ENCODE measurements around the gene G6PC1. TPM values are rescaled to one million over a fixed set of nuclear protein-coding genes. Genes with fewer than 3 reads are reported as not detected.

G6PC1 gene
- total and polyA plus RNA-seq, 2 of the 13 experiments (the other 11 are each of a cell fraction or from before 2014, with no cell fraction given), result 1.7 to 37.9 TPM

DNA sequence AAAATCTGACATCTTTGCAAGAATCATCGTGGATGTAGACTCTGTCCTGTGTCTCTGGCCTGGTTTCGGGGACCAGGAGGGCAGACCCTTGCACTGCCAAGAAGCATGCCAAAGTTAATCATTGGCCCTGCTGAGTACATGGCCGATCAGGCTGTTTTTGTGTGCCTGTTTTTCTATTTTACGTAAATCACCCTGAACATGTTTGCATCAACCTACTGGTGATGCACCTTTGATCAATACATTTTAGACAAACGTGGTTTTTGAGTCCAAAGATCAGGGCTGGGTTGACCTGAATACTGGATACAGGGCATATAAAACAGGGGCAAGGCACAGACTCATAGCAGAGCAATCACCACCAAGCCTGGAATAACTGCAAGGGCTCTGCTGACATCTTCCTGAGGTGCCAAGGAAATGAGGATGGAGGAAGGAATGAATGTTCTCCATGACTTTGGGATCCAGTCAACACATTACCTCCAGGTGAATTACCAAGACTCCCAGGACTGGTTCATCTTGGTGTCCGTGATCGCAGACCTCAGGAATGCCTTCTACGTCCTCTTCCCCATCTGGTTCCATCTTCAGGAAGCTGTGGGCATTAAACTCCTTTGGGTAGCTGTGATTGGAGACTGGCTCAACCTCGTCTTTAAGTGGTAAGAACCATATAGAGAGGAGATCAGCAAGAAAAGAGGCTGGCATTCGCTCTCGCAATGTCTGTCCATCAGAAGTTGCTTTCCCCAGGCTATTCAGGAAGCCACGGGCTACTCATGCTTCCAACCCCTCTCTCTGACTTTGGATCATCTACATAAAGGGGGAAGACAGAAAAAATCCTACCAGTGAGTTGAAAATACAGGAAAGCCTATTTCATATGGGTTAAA is at the start of gene G6PC1 (continued):
- TF ChIP-seq FOXA1 (IDR thresholded peaks at IDR 0.05) (no peak), FOXA1 (CRISPR knock-in tag; IDR thresholded peaks at IDR 0.05) (no peak), KAT8 (CRISPR knock-in tag; IDR thresholded peaks at IDR 0.05) (peak; percentile 73), PHF8 (CRISPR knock-in tag; IDR thresholded peaks at IDR 0.05) (0 out of 2 replicates have a peak, but pooled peaks have one; percentile 16), SIN3B (IDR thresholded peaks at IDR 0.05; ENCODE audit: low read length) (peak; percentile 64; the same call in 1 of the 2 replicates), ZNF10 (CRISPR knock-in tag; IDR thresholded peaks at IDR 0.05; ENCODE audit: borderline replicate concordance, low read depth) (no peak), ZKSCAN1 (IDR thresholded peaks at IDR 0.05; ENCODE audit: low read length) (peak; percentile 49; the same call in 1 of the 2 replicates), NONO (IDR thresholded peaks at IDR 0.05) (no peak), NONO (CRISPR knock-in tag; conservative IDR thresholded peaks at IDR 0.05) (0 out of 2 replicates have a peak, but pooled peaks have one; percentile 25), ZNF572 (CRISPR knock-in tag; IDR thresholded peaks at IDR 0.05) (peak; percentile 63; the same call in 1 of the 2 replicates), IRF1 (CRISPR knock-in tag; IDR thresholded peaks at IDR 0.05; ENCODE audit: low read depth) (no peak; the same call in 1 of the 2 replicates), SAP130 (CRISPR knock-in tag; IDR thresholded peaks at IDR 0.05; ENCODE audit: low read depth) (peak; percentile 93), ZNF44 (CRISPR knock-in tag; IDR thresholded peaks at IDR 0.05) (no peak), CTCF (CRISPR knock-in tag; IDR thresholded peaks at IDR 0.05) (peak; percentile 19; the same call in 1 of the 2 replicates), ARNTL (CRISPR knock-in tag; IDR thresholded peaks at IDR 0.05) (peak; percentile 92), ZBTB46 (CRISPR knock-in tag; IDR thresholded peaks at IDR 0.05; ENCODE audit: borderline replicate concordance) (no peak), HOXA5 (CRISPR knock-in tag; IDR thresholded peaks at IDR 0.05) (peak; percentile 87), BRCA1 (CRISPR knock-in tag; IDR thresholded peaks at IDR 0.05) (0 out of 2 replicates have a peak, but pooled peaks have one; percentile 80)
- TF ChIP-seq, protein P1, sequence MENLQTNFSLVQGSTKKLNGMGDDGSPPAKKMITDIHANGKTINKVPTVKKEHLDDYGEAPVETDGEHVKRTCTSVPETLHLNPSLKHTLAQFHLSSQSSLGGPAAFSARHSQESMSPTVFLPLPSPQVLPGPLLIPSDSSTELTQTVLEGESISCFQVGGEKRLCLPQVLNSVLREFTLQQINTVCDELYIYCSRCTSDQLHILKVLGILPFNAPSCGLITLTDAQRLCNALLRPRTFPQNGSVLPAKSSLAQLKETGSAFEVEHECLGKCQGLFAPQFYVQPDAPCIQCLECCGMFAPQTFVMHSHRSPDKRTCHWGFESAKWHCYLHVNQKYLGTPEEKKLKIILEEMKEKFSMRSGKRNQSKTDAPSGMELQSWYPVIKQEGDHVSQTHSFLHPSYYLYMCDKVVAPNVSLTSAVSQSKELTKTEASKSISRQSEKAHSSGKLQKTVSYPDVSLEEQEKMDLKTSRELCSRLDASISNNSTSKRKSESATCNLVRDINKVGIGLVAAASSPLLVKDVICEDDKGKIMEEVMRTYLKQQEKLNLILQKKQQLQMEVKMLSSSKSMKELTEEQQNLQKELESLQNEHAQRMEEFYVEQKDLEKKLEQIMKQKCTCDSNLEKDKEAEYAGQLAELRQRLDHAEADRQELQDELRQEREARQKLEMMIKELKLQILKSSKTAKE (CRISPR knock-in tag; IDR thresholded peaks at IDR 0.05; ENCODE audit: borderline replicate concordance), result peak; percentile 73; the same call in 1 of the 2 replicates
- TF ChIP-seq, protein P2, sequence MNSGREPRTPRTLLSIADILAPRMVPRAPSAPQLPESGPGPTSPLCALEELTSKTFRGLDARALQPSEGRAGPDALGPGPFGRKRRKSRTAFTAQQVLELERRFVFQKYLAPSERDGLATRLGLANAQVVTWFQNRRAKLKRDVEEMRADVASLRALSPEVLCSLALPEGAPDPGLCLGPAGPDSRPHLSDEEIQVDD (CRISPR knock-in tag; IDR thresholded peaks at IDR 0.05; ENCODE audit: borderline replicate concordance), result no peak
- TF ChIP-seq, protein P3, sequence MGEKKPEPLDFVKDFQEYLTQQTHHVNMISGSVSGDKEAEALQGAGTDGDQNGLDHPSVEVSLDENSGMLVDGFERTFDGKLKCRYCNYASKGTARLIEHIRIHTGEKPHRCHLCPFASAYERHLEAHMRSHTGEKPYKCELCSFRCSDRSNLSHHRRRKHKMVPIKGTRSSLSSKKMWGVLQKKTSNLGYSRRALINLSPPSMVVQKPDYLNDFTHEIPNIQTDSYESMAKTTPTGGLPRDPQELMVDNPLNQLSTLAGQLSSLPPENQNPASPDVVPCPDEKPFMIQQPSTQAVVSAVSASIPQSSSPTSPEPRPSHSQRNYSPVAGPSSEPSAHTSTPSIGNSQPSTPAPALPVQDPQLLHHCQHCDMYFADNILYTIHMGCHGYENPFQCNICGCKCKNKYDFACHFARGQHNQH (CRISPR knock-in tag; IDR thresholded peaks at IDR 0.05), result peak; percentile 96

All from HepG2 (cell line).